HEK293T (cell line): ENCODE measurements around the gene OR6J1.

ENCODE experiments used
- CTCF ChIA-PET: fragments of 350-600 bp; formaldehyde crosslinking; extraction: SDS; loops from one replicate; lab custom pipeline; 2021; ENCODE audit warnings: antibody characterized with exemption, inconsistent platforms; lab: Yijun Ruan, JAX
- POLR2A ChIA-PET: fragments of 350-600 bp; formaldehyde crosslinking; extraction: SDS; loops from one replicate; lab custom pipeline; 2020; ENCODE audit warnings: antibody characterized with exemption, inconsistent platforms; lab: Yijun Ruan, JAX
- DNase-seq: peaks from one replicate; pipeline ENCODE4 v3.0.0; 2012; ENCODE audit warnings: mixed read lengths; ENCODE audit errors: extremely low spot score
- ARNT ChIP-seq: fragments of 450-650 bp; IDR thresholded peaks from 2 replicates; pipeline ENCODE4 v1.6.1; 2017; ENCODE audit warnings: mild to moderate bottlenecking
- BHLHE40 ChIP-seq: fragments of 450-650 bp; IDR thresholded peaks from 2 replicates; pipeline ENCODE4 v1.6.1; 2016; ENCODE audit warnings: mild to moderate bottlenecking, moderate library complexity, borderline replicate concordance
- CTBP1 ChIP-seq: fragments of 450-650 bp; IDR thresholded peaks from 2 replicates; pipeline ENCODE4 v1.6.1; 2016; ENCODE audit warnings: borderline replicate concordance
- ELF4 ChIP-seq: fragments of 450-650 bp; IDR thresholded peaks from 2 replicates; pipeline ENCODE4 v1.6.1; 2017; ENCODE audit warnings: antibody characterized with exemption
- FOXA1 ChIP-seq: fragments of 450-650 bp; IDR thresholded peaks from 2 replicates; pipeline ENCODE4 v1.6.1; 2016; ENCODE audit warnings: mild to moderate bottlenecking
- FOXK2 ChIP-seq: fragments of 450-650 bp; IDR thresholded peaks from 2 replicates; pipeline ENCODE4 v1.6.1; 2016; ENCODE audit warnings: mild to moderate bottlenecking
- FOXM1 ChIP-seq: fragments of 450-650 bp; IDR thresholded peaks from 2 replicates; pipeline ENCODE4 v1.6.1; 2017; ENCODE audit warnings: mild to moderate bottlenecking, borderline replicate concordance
- HDGF ChIP-seq: fragments of 450-650 bp; IDR thresholded peaks from 2 replicates; pipeline ENCODE4 v1.6.1; 2017; ENCODE audit warnings: antibody characterized with exemption, borderline replicate concordance
- L3MBTL2 ChIP-seq: fragments of 450-650 bp; conservative IDR thresholded peaks from 2 replicates; pipeline ENCODE4 v1.6.1; 2016; ENCODE audit warnings: mild to moderate bottlenecking
- LEF1 ChIP-seq: fragments of 450-650 bp; IDR thresholded peaks from 2 replicates; pipeline ENCODE4 v1.6.1; 2017; ENCODE audit warnings: mild to moderate bottlenecking, borderline replicate concordance
- NFRKB ChIP-seq: fragments of 450-650 bp; IDR thresholded peaks from 2 replicates; pipeline ENCODE4 v1.6.1; 2016; ENCODE audit warnings: mild to moderate bottlenecking, moderate library complexity
- SP1 ChIP-seq: fragments of 450-650 bp; IDR thresholded peaks from 2 replicates; pipeline ENCODE4 v1.6.1; 2017
- SUZ12 ChIP-seq: fragments of 450-650 bp; IDR thresholded peaks from 2 replicates; pipeline ENCODE4 v1.6.1; 2016; ENCODE audit warnings: mild to moderate bottlenecking
- TARDBP ChIP-seq: fragments of 450-650 bp; IDR thresholded peaks from 2 replicates; pipeline ENCODE4 v1.6.1; 2016
- ZNF384 ChIP-seq: fragments of 450-650 bp; IDR thresholded peaks from 2 replicates; pipeline ENCODE4 v1.6.1; 2016
- TF ChIP-seq, protein P1 (sequence below): fragments of 450-650 bp; IDR thresholded peaks from 2 replicates; pipeline ENCODE4 v1.6.1; 2016

The OR6J1 gene

DNA sequence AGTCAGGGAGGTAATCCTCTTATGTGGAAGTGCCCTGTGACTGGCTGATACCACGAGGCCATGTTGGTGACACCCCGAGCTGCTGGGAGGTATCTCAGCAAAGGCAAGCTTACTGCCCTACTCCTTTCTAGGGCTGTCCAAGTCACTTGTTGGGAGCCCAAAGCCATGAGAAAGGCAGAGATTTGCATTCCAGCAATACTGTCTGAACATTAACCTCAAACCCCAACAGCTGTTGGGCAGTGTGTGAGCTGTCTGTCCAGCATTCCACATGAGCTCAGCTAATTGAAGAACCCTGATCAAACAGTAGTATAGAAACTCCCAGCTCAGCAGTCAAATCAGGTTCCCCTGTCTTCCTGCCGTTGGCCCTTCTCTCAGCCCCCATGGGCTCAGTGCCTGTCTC lies 36.9 kb downstream of the OR6J1 start:
- TF ChIP-seq HDGF: no peak
- no peak for TF ChIP-seq ZNF384
- no peak for TF ChIP-seq FOXK2
- no peak for TF ChIP-seq BHLHE40
- TF ChIP-seq, protein P1, sequence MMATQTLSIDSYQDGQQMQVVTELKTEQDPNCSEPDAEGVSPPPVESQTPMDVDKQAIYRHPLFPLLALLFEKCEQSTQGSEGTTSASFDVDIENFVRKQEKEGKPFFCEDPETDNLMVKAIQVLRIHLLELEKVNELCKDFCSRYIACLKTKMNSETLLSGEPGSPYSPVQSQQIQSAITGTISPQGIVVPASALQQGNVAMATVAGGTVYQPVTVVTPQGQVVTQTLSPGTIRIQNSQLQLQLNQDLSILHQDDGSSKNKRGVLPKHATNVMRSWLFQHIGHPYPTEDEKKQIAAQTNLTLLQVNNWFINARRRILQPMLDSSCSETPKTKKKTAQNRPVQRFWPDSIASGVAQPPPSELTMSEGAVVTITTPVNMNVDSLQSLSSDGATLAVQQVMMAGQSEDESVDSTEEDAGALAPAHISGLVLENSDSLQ: no peak
- TF ChIP-seq NFRKB: no peak
- no peak for TF ChIP-seq ELF4
- no peak for TF ChIP-seq L3MBTL2
- TF ChIP-seq SP1: no peak
- no peak for TF ChIP-seq FOXM1
- no peak for TF ChIP-seq TARDBP
- TF ChIP-seq FOXA1: no peak
- no peak for TF ChIP-seq SUZ12
- TF ChIP-seq LEF1: no peak
- no peak for TF ChIP-seq ARNT
- no peak for TF ChIP-seq CTBP1
- CTCF ChIA-PET: interaction anchor here (0.8 to 1.1 kb wide), 2 partner anchors 9 to 37 kb away, joined by 3 to 5 read pairs; no protein-coding TSS in a partner anchor
- POLR2A ChIA-PET: interaction anchor here (1.9 kb wide), 1 partner anchor 9 kb away, joined by 8 read pairs; the partner anchor contains the start of gene ABHD4
- DNase-seq: no peak

DNA sequence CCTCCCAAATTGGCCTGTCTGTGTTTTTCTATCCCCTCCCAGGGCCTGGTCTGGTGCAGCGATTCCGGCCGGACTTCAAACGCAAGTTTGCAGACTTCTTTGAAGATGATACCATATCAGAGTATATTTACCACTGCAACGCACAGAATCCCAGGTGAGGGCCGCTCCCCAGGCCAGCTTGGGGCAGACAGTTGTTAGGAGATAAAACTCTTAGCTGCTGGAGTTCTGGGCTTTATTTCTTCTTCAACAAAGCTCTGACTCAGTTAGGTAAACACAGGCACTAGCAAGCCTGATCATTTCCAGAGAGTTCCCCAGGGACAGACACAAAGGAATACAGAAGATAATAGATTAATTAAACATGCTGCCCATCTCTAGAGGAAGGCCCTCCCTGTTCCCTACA lies 37.8 kb downstream of the OR6J1 start:
- ChIA-PET CTCF (no interaction called here), POLR2A (interaction anchor here (1.1 kb wide), 1 partner anchor 160 kb away, joined by 3 read pairs; the partner anchor contains the start of gene OXA1L)
- TF ChIP-seq SUZ12 (no peak), ELF4 (no peak), ARNT (no peak), ZNF384 (no peak), FOXM1 (no peak), BHLHE40 (no peak), HDGF (no peak), FOXK2 (no peak), TARDBP (no peak), FOXA1 (no peak)
- TF ChIP-seq, protein P1: no peak
- no peak for DNase-seq

DNA sequence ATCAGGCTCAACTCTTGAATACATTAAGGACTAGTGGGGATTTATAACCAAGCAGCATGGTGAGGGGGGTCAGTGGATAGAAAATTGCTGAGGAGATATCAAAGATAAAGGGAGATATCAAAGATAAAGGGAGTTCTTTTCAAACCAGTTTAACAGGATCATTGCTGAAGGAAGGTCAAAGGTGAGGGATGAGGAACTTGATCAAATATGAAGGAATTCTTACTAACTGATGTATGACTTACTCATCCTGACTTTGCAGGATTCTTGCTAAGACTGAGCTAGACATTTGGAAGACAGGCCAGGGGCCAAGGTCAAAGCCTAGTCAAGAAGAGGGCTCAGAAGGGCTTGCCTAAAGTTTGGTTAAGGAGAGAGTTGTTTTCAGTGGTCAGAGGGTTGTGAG lies 41.3 kb downstream of the OR6J1 start:
- CTCF ChIA-PET: no interaction called here
- TF ChIP-seq FOXM1 (no peak), NFRKB (no peak), SUZ12 (no peak), TARDBP (no peak), LEF1 (no peak), BHLHE40 (no peak), ZNF384 (no peak), FOXK2 (no peak), ARNT (no peak), L3MBTL2 (no peak), ELF4 (no peak)
- TF ChIP-seq, protein P1: no peak
- DNase-seq: no peak
- POLR2A ChIA-PET: no interaction called here

GRCh38 chr14:22601996-22602395 lies 42.2 kb downstream of the OR6J1 start:
- CTCF ChIA-PET: no interaction called here
- DNase-seq: no peak
- TF ChIP-seq FOXM1 (no peak), ELF4 (no peak), L3MBTL2 (no peak), FOXA1 (no peak), CTBP1 (no peak), NFRKB (no peak), HDGF (no peak), SUZ12 (no peak), SP1 (no peak), FOXK2 (no peak), ARNT (no peak), ZNF384 (no peak), BHLHE40 (no peak), TARDBP (no peak), LEF1 (no peak)
- TF ChIP-seq, protein P1: no peak
- POLR2A ChIA-PET: no interaction called here

- POLR2A ChIA-PET: interaction anchor here (1.6 kb wide), 1 partner anchor 11 kb away, joined by 4 read pairs; no protein-coding TSS in a partner anchor
- DNase-seq: no peak
These were observed 42.7 kb downstream of the OR6J1 start for GRCh38 chr14:22601456-22601855.

More at GRCh38 chr14:22601456-22601855, 42.7 kb downstream of the OR6J1 start:
- CTCF ChIA-PET: no interaction called here
- TF ChIP-seq FOXA1: no peak
- TF ChIP-seq, protein P1: no peak
- no peak for TF ChIP-seq FOXM1
- TF ChIP-seq L3MBTL2: no peak
